Activated CD4-positive, alpha-beta T cell treated with anti-CD3 and anti-CD28 coated beads for 1 hour (primary cell): ENCODE data around the gene DPP3.

ENCODE experiments used
- DNase-seq: peaks from one replicate; pipeline ENCODE4 v3.0.0-alpha.2; 2020

Gene DPP3

GRCh38 chr11:66488957-66489356 is 8.7 kb downstream of the DPP3 start:
- DNase-seq, result no peak

DNA sequence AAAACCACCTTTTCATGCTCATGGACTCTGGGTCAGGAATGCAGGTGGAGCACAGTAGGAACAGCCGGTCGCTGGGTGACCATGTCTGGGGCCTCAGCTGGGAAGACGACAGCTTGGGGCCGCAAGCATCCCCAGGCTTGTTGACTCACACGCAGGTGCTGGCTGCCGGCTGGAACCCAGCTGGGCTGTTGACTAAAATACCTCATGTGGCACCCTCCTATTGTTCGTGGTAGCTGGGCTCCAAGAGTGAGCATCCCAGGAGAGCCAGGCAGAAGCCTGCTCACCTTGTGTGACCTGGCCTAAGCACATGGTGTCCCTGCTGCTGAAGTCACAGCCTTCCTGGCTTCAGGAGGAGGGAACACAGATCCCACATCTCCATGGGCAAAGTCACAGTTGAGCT is 9.4 kb downstream of the DPP3 start:
- DNase-seq, result no peak

- DNase-seq, result no peak
Measured at GRCh38 chr11:66491315-66491935, 11.2 kb downstream of the DPP3 start.

- DNase-seq, result no peak
Measured at GRCh38 chr11:66492161-66492865, 12.1 kb downstream of the DPP3 start.

DNA sequence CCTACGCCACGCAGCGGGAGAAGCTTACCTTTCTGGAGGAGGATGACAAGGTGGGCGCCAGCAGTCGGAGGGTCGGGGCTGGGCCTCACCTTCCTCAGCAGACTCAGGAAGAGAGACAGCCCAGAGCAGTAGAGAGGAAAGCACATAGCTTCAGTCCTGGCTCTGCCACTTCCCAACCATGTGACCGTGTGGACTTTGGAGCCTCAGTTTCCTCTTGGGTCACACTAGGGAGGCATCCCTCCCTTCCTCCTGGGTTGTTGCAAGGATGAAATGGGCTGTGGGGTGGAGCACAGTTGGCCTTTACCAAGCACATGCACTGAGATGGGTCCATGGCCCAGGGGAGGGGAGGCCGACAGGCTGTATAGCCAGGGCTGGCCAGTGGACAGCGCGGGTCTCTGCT is 12.9 kb downstream of the DPP3 start:
- no peak for DNase-seq

GRCh38 chr11:66494458-66494857 is 14.2 kb downstream of the DPP3 start:
- DNase-seq, result no peak

GRCh38 chr11:66494935-66495334 is 14.7 kb downstream of the DPP3 start:
- DNase-seq, result no peak

- no peak for DNase-seq
Measured at GRCh38 chr11:66495401-66495854, 15.2 kb downstream of the DPP3 start.

DNA sequence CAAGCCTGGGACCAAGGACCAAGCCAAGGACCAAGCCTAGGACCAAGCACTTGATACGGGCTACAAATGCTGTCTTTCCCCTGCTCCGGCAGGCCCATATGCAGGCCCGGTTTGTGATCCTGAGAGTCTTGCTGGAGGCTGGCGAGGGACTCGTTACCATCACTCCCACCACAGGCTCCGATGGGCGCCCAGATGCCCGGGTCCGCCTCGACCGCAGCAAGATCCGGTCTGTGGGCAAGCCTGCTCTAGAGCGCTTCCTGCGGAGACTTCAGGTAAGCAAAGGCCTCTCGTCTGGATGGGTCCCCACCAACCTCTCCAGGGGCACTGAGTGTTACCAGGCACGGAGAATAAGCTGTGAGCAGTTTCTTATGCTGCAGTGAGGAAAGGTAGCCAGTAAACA is 17.0 kb downstream of the DPP3 start:
- no peak for DNase-seq

DNA sequence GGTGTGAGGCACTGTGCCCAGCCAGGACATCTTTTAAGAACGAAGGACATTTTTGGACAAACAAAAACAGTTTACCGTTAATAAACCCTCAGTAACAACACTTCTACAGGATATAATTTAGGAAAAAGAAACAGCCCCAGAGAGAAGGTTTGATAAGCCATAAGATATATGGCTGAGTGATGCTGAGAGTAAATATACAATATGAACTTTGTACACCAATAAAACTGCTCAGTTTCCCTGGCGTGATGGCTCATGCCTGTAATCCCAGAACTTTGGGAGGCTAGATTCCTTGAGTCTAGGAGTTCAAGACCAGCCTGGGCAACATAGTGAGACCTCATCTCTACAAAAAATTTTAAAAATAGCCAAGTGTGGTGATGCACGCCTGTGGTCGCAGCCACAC is 18.3 kb downstream of the DPP3 start:
- DNase-seq, result no peak

- no peak for DNase-seq
Measured at GRCh38 chr11:66505276-66505816, 25.1 kb downstream of the DPP3 start.

DNA sequence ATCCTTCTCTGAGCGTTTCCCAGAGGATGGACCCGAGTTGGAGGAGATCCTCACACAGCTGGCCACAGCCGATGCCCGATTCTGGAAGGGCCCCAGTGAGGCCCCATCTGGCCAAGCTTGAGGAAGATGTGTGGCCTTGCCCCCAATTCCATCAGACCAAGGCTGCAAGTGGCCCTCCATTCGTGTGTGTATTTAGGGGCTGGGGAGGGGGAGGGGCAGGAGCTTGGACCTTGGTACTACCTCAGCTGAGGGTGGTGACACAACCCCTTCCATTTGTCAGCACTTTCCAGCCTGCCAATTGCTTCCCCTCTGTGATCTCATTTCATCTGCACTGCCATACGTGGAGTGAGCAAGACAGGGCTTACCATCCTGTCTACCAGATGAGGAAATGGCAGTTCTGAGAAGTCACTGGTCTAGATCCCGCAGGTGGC is 28.9 kb downstream of the DPP3 start:
- no peak for DNase-seq

DNA sequence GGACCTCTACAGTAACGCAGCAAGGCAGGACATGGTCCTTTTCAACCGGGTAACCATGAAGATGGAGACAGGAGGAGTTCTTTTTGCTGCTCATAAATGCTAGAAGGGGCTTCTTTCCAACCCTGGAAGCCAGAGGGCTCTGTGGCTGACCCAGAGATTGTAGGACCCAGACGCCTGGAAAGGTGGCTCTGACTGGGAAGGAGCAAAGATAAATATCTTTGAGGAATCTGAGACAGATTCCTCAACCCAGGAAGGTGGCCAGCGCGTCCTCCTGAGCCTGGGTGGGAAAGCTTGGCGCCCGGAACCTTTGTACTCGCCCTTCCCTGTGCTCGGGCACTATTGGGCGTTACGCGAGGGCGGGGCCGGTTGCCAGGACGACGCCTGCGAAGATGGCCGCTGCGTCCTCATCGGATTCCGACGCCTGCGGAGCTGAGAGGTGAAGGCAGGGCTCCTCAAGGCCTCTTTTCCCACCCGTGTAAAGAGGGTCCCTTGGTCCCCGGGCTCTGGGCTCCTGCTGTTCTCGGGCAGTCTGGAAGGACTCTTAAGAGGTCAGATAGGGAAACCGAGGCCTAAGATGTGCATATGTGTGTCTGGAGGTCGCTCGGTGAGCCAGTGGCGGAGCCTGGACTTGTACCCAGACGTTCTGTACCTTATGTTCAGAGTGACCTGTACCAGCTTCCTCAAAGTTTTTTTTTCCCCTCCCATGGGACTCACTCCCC is 30.2 kb downstream of the DPP3 start, which contains the start of gene BBS1:
TSS of gene BBS1 (plus strand) at position 365 of the 719 bp plus-strand sequence. CDS start at position 390, 25 bp downstream.
- peak; percentile 75 for DNase-seq

GRCh38 chr11:66510990-66511339 is 30.7 kb downstream of the DPP3 start:
- no peak for DNase-seq

DNA sequence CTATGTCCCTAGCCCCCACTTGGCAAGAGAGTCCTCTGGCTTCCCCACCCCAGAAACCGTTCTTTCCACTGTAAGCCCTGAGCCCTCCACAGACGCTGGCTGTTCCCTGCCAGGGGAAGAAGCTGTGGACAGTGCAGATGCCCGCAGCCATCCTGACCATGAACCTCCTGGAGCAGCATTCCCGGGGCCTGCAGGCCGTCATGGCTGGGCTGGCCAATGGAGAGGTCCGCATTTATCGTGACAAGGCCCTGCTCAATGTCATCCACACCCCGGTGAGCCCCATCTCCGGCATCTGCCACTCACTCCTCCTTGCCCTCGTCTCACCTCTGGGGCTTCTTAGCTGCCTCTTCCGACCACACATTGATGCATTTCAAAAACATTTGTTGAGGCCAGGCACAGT is 43.4 kb downstream of the DPP3 start:
- DNase-seq, result no peak

GRCh38 chr11:66524304-66525040 is 44.2 kb downstream of the DPP3 start:
- no peak for DNase-seq

DNA sequence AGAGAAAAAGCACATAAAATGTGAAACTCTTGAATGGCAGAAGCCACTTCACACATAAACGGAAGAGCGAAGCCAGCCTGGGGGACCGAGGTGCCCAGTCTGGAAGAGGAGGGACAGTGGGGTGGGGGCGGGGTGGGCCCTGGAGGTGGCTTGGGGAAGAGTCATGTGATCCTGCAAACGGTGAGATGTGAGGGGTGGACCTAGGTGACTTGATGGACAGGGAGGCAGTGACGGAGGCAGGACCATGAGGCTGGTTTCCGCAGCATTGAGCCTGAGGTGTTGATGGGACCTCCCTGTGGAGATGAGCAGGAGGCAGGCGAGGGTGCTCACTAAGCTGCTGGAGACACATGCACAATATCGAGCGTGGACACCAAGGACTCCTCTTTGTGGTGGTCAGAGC is 48.8 kb downstream of the DPP3 start:
- DNase-seq, result no peak

- DNase-seq, result no peak
Measured at GRCh38 chr11:66529655-66530054, 49.4 kb downstream of the DPP3 start.

DNA sequence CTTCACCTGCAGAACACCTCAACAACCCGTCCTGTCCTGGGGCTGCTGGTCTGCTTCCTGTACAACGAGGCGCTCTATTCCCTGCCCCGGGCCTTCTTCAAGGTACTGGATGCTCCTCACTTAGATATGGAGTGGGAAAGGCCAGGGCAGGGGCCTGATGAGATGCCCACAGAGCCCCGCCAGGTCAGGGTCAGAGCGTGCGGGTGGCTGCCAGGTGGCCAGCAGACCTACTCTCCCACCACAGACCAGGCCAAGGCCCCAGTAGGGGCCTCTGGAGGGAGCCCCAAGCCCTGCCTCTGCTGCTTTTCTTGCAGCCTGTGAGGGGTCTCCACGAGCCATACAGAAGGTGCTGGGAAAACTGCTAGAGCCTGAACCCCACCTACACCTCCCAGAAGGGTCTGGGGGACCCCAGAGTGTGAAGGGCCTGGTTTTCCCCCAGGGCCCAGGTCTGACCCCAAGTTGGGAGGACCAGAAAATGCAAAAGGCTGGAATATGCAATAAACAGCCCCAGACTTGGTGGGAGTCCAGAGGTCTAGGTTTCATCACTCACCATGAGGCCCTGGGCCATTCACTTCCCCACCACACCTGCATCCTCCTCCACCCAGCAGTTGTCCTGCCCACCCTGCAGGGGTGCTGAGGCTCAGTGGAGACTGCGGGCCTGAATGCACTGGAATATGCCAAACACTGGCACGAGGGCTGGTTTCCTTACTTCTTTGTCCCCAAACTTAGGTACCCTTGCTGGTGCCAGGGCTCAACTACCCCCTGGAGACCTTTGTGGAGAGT is 50.9 kb downstream of the DPP3 start:
- no peak for DNase-seq

- no peak for DNase-seq
Measured at GRCh38 chr11:66531841-66532240, 51.6 kb downstream of the DPP3 start.

DNA sequence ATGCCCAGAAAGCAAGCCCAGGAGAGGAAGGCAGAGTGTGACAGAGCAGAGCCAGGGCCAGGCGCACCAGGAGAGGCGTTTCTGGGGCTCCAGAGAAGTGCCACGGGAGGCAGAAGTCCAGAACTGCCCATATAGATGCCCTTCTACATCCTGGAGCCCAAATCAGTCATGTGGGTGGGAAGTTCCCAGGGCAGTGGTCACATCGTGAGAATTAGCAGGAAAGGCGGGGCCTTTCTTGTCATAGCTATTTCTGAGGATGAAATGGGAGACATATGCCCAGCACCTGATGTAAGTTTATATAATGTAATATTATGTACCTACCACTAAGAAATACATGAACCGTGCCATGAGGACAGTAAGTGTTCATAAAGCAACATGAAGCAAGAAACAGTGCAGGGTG is 52.5 kb downstream of the DPP3 start:
- DNase-seq, result no peak

DNA sequence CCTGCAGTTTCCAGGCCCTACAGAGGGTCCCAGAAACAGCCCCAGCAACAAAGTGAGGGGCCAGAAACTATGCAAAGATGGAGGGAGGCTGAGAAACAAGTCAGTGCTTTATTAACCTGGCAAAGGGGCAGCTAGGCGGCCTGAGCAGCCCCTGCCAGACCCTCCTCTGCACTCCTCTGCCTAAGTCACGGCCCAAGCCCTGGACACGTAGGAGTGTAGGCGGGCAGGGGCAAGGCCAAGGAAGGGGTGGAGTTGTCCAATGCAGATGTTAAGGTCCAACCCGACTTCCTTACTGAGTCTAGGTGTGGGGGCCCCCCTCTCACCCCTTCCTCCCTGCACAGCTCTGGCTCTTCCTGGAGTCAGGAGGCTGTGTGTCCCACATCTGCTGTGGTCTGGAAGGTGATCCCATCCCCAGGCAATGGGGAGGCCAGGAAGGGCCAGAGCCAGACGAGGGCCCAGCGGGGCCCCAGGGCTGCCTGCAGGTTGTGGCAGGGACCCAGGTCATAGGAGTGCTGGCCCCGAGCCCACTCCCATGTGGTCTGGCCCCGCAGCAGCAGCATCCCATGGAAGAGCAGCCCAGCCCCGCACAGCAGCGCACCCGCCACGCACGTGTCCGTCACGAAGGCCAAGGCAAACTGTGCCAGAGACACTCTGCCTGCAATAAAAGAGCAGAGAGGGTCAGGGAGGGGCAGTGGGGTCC is 59.1 kb downstream of the DPP3 start:
- DNase-seq, result no peak
